ENCODE data around the gene KATNA1. TPM values are rescaled to one million over a fixed set of nuclear protein-coding genes. Genes with fewer than 3 reads are reported as not detected.

KATNA1 gene
- total and polyA plus RNA-seq, 2 experiments from 2014 or later, result 17.2 to 18.4 TPM

DNA sequence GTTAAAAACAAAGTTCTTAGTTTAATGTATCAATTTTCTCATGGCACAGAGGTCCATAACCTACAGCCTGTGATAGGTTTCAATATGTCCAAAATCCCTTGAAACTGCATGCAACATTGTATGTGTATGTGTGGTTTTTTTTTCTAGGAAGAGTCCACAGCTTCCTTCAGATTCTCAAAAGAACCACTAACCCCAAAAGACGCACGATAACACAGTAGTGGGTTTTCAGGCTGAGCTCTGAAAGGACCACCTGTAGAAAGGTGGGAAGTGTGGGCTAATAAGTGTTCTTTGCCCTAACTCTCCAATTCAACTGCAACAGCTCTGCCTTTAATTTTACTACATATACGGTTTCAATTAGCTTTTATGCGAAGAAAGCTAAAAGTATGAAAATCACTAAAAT lies 11.5 kb upstream of the KATNA1 start:
- Histone ChIP-seq H3K27me3 (no peaks in the 10 kb centered on the region), H2AFZ (no peak overlapping the region), H3K79me2 (no peaks in the 10 kb centered on the region), H3K27ac (no peak overlapping the region), H3K4me2 (no peak overlapping the region), H3K9me2 (replicated peaks; ENCODE audit: insufficient read depth) (no peaks in the 10 kb centered on the region), H3K9me3 (ENCODE audit: low read depth) (no peaks in the 10 kb centered on the region), H3K36me3 (replicated peaks; ENCODE audit: insufficient read depth, low read depth) (no peaks in the 10 kb centered on the region), H3K4me3 (no peak overlapping the region), H4K20me1 (ENCODE audit: insufficient read depth, poor library complexity, severe bottlenecking) (no peaks in the 10 kb centered on the region), H3K4me1 (ENCODE audit: insufficient read depth) (no peaks in the 10 kb centered on the region)
- TF ChIP-seq, protein P1, sequence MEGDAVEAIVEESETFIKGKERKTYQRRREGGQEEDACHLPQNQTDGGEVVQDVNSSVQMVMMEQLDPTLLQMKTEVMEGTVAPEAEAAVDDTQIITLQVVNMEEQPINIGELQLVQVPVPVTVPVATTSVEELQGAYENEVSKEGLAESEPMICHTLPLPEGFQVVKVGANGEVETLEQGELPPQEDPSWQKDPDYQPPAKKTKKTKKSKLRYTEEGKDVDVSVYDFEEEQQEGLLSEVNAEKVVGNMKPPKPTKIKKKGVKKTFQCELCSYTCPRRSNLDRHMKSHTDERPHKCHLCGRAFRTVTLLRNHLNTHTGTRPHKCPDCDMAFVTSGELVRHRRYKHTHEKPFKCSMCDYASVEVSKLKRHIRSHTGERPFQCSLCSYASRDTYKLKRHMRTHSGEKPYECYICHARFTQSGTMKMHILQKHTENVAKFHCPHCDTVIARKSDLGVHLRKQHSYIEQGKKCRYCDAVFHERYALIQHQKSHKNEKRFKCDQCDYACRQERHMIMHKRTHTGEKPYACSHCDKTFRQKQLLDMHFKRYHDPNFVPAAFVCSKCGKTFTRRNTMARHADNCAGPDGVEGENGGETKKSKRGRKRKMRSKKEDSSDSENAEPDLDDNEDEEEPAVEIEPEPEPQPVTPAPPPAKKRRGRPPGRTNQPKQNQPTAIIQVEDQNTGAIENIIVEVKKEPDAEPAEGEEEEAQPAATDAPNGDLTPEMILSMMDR (IDR thresholded peaks at IDR 0.05; ENCODE audit: poor library complexity), result no peak
- TF ChIP-seq EZH2 (IDR thresholded peaks at IDR 0.05; ENCODE audit: borderline replicate concordance), result no peak
- TF ChIP-seq EZH2phosphoT487 (IDR thresholded peaks at IDR 0.05; ENCODE audit: low read depth, severe bottlenecking, unreplicated experiment), result no peak
- DNase-seq (ENCODE audit: low spot score), result no peak
- 94% methylated on average over 4 of the region's 4 CpGs for WGBS (ENCODE audit: low lambda C conversion rate, missing lambda C conversion rate)

DNA sequence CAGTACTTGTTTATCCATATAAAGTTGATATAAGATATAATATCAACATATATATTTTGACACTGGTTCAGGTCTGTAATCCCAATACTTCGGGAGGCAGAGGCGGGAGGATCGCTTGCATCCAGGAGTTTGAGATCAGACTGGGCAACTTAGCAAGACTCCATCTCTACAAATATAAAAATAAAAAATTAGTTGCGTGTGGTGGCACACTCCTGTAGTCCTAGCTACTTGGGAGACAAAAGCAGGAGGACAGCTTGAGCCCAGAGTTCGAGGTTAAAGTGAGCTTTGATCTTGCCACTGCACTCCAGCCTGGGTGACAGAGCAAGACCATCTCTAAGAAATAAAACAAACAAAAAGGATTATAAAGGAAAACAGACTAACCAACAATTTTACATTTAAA lies 8.9 kb upstream of the KATNA1 start:
- Histone ChIP-seq H3K27ac (no peak overlapping the region), H3K27me3 (no peaks in the 10 kb centered on the region), H3K9me3 (ENCODE audit: low read depth) (no peaks in the 10 kb centered on the region), H3K4me3 (no peak overlapping the region), H4K20me1 (ENCODE audit: insufficient read depth, poor library complexity, severe bottlenecking) (no peaks in the 10 kb centered on the region), H3K9me2 (replicated peaks; ENCODE audit: insufficient read depth) (no peaks in the 10 kb centered on the region), H3K79me2 (no peaks in the 10 kb centered on the region), H2AFZ (no peak overlapping the region), H3K4me2 (no peak overlapping the region), H3K36me3 (replicated peaks; ENCODE audit: insufficient read depth, low read depth) (no peaks in the 10 kb centered on the region), H3K4me1 (ENCODE audit: insufficient read depth) (no peaks in the 10 kb centered on the region)
- TF ChIP-seq EZH2phosphoT487 (IDR thresholded peaks at IDR 0.05; ENCODE audit: low read depth, severe bottlenecking, unreplicated experiment), result no peak
- TF ChIP-seq, protein P1 (IDR thresholded peaks at IDR 0.05; ENCODE audit: poor library complexity), result no peak
- TF ChIP-seq EZH2 (IDR thresholded peaks at IDR 0.05; ENCODE audit: borderline replicate concordance), result no peak
- no peak for DNase-seq (ENCODE audit: low spot score)
- 96% methylated on average over 5 of the region's 5 CpGs for WGBS (ENCODE audit: low lambda C conversion rate, missing lambda C conversion rate)

DNA sequence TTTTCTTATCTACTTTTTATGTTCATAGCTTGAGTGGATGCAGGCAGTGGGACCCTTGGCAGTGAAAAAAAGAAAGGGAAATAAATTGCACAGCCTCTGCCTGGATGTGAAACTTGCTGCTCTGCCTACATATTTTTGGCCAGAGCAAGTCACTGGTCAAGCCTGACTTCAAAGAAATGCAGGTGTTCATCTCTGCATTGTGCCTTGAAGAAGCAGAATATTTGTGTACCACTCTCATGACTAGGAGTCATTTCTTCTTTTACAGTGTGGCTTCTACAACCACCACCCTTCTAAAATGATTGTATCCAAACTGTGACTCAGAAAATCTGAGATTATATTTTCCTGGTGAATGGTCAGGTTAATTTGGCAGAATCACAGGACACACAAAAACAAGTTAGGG lies 2.5 kb upstream of the KATNA1 start:
- no peak overlapping the region for H3K4me3 ChIP-seq
- H3K4me2 ChIP-seq, result no peak overlapping the region
- peaks cover 8% of the 10 kb centered on the region for H3K79me2 ChIP-seq
- H4K20me1 ChIP-seq (ENCODE audit: insufficient read depth, poor library complexity, severe bottlenecking), result peaks cover 5% of the 10 kb centered on the region
- H3K36me3 ChIP-seq (replicated peaks; ENCODE audit: insufficient read depth, low read depth), result no peaks in the 10 kb centered on the region
- H3K4me1 ChIP-seq (ENCODE audit: insufficient read depth), result peaks cover 3% of the 10 kb centered on the region
- no peaks in the 10 kb centered on the region for H3K27me3 ChIP-seq
- TF ChIP-seq EZH2 (IDR thresholded peaks at IDR 0.05; ENCODE audit: borderline replicate concordance) (no peak), EZH2phosphoT487 (IDR thresholded peaks at IDR 0.05; ENCODE audit: low read depth, severe bottlenecking, unreplicated experiment) (no peak)
- TF ChIP-seq, protein P1 (IDR thresholded peaks at IDR 0.05; ENCODE audit: poor library complexity), result no peak
- no peak overlapping the region for H3K27ac ChIP-seq
- no peak for DNase-seq (ENCODE audit: low spot score)
- no peak overlapping the region for H2AFZ ChIP-seq
- no peaks in the 10 kb centered on the region for H3K9me3 ChIP-seq (ENCODE audit: low read depth)
- no peaks in the 10 kb centered on the region for H3K9me2 ChIP-seq (replicated peaks; ENCODE audit: insufficient read depth)

DNA sequence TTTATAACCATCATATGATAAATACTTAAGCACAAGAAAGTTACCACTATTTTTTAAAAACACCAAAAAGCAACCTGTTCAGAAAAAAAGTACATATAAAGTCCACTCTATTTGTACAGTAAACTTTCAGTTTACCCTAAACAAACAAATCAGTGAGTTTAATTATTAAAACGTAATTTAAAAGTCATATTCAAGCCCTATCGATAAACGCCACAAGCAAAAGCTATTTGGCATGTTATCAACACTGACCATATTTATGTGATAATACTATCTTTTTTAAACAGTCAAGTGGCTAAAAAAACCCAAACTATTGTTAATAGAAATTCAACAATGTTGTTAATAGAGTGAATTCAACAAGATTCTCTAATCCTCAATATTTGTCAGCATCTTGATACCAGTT lies 1.9 kb downstream of the KATNA1 start:
- Histone ChIP-seq H4K20me1 (ENCODE audit: insufficient read depth, poor library complexity, severe bottlenecking) (peaks cover 5% of the 10 kb centered on the region), H3K9me3 (ENCODE audit: low read depth) (no peaks in the 10 kb centered on the region), H3K4me3 (peak overlapping the region; percentile 68), H3K27ac (no peak overlapping the region), H3K4me1 (ENCODE audit: insufficient read depth) (peaks cover 3% of the 10 kb centered on the region), H3K79me2 (peaks cover 53% of the 10 kb centered on the region), H3K27me3 (no peaks in the 10 kb centered on the region), H3K36me3 (replicated peaks; ENCODE audit: insufficient read depth, low read depth) (no peaks in the 10 kb centered on the region), H3K4me2 (peak overlapping the region; percentile 83), H2AFZ (peak overlapping the region; percentile 57), H3K9me2 (replicated peaks; ENCODE audit: insufficient read depth) (no peaks in the 10 kb centered on the region)
- 82% methylated on average over 3 of the region's 3 CpGs for WGBS (ENCODE audit: low lambda C conversion rate, missing lambda C conversion rate)
- no peak for DNase-seq (ENCODE audit: low spot score)
- TF ChIP-seq, protein P1 (IDR thresholded peaks at IDR 0.05; ENCODE audit: poor library complexity), result no peak
- no peak for TF ChIP-seq EZH2phosphoT487 (IDR thresholded peaks at IDR 0.05; ENCODE audit: low read depth, severe bottlenecking, unreplicated experiment)
- no peak for TF ChIP-seq EZH2 (IDR thresholded peaks at IDR 0.05; ENCODE audit: borderline replicate concordance)
